NCI-H524 treated with DMSO at 0.1 percent for 48 hours (cell line): Measurements from ENCODE around the gene ATP6AP1.
A peak's percentile ranks its signal among the peaks of the same experiment; 100 is the strongest.

Source experiments
- DNase-seq: peaks from one replicate; lab custom pipeline; 2025; lab: John Stamatoyannopoulos, UW

ATP6AP1 gene

DNA sequence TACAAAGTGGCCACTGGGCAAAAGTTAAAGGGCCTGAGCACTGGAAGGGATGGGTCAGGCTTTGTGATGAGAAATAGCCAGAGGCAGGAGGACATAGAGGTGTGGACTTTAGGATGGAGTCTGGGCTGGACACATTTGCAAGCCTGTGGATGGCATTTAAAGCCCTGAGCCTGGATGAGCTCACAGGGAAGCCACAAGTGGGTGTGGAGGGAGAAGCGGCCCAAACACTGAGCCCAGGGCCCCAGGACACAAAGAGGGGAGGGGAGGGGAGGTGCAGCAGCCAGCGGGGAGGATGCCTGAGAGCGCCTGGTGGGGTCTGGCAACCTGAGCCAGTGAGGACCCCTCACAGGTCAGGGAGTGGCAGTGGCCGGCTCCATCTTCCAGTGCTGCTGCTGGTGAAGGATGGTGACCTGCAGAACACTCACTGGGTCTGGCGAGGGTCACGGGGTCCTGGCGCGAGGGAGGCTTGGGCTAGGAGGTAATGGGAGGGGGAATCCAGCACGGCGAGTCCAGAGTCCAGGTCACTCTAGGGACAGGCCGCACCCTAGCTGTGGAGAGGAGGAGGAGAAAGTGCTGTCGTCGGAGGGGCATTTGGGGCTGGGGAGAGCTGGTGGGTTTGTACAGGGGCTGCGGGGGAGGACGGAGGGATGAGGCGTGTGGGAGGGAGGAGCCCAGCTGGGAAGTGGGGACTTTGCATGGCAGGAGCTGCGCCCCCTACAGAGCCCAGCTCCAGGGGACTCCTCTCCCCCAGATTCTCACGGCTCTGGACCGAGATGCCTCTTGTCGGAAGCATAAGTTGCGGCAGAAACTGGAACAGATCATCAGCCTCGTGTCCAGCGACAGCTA, 43.6 kb downstream of the ATP6AP1 start:
- DNase-seq: no peak

DNA sequence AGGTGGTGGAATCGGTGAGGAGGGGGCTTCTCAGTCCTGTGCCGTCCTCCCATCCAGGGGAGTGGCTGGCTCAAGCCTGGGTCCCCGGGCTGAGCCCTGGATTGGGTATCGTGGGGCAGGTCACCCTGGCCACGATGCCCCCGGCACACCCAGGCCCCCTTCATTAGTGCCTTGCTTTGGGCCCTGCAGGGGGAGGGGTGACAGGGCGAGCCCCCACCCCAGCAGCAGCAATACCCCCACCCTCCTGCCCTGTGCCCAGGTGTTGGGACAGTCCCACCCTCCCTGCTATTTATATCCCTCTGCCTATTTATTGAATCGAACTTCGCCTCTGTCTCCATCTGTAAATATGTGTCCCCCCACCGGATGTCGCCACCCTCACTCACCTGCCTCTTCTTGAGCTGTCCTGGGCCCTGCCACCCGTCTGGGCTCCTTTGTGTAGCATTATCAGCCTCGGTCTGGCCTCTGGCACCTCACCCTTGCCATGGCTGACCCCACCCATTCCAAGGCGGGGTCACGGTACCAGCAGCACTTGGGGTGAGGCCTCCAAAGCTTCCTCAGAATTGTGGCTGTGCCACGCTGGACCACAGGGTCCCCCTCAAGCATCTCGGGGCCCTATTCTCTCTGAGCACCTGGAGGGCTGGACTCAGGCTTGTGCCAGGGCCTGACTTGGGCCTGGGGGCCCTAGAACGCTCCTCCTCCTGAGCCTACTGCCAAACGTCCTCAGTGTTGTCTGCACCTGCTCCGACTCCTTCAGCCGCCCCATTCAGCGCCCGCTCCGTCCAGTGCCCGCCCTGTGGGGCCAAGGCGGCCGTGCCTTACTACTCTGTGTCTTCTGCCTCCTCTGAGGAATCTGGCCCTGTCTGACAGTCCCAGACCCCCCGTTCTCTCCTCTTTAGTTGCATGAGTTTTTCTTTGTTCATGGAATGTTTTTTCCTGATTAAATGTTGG, 44.5 kb downstream of the ATP6AP1 start:
- no peak for DNase-seq

- DNase-seq: no peak
These were observed 45.2 kb downstream of the ATP6AP1 start for GRCh38 chrX:154473683-154474082.

GRCh38 chrX:154476821-154477220, 48.3 kb downstream of the ATP6AP1 start:
- no peak for DNase-seq

DNA sequence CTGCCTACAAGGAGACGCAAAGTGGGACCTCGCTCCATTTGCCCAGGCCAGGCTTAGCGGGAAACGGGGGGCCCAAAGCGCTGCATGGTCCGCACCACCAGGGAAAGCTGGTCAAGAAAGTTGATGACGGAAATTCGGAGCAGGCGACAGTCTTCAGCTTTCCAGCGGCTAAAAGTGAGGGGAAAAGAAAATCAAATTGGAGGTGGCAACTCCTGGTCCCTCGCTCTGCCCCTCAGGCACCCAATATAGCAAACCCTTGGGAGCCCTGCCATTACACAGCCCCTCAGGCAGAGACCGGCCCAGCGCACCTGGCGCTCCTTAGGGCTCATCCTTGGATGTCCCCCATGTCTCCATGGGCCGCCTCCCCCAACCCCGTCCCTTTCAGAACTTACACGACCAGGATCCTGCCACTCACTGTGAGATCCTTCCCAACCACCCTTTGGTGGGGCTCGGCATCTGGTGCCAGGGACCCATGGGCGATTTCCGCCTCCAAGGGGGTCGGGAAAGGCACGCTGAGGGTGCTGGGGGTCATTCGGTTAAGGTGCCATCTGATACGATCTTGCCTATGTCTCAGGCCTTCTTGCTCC, 49.5 kb downstream of the ATP6AP1 start:
- no peak for DNase-seq

GRCh38 chrX:154478728-154479622, 50.5 kb downstream of the ATP6AP1 start, which contains the start of gene LAGE3:
TSS of gene LAGE3 (minus strand) at chrX:154479281. CDS start at chrX:154478915, 366 bp downstream.
- peak; percentile 7 for DNase-seq

- no peak for DNase-seq
These were observed 52.7 kb downstream of the ATP6AP1 start for GRCh38 chrX:154481195-154481594.

- DNase-seq: no peak
These were observed 53.6 kb downstream of the ATP6AP1 start for GRCh38 chrX:154481911-154482601.

- DNase-seq: no peak
These were observed 54.3 kb downstream of the ATP6AP1 start for GRCh38 chrX:154482786-154483185.

- no peak for DNase-seq
These were observed 54.8 kb downstream of the ATP6AP1 start for GRCh38 chrX:154483325-154483724.

- DNase-seq: no peak
These were observed 56.0 kb downstream of the ATP6AP1 start for GRCh38 chrX:154484255-154485149.

DNA sequence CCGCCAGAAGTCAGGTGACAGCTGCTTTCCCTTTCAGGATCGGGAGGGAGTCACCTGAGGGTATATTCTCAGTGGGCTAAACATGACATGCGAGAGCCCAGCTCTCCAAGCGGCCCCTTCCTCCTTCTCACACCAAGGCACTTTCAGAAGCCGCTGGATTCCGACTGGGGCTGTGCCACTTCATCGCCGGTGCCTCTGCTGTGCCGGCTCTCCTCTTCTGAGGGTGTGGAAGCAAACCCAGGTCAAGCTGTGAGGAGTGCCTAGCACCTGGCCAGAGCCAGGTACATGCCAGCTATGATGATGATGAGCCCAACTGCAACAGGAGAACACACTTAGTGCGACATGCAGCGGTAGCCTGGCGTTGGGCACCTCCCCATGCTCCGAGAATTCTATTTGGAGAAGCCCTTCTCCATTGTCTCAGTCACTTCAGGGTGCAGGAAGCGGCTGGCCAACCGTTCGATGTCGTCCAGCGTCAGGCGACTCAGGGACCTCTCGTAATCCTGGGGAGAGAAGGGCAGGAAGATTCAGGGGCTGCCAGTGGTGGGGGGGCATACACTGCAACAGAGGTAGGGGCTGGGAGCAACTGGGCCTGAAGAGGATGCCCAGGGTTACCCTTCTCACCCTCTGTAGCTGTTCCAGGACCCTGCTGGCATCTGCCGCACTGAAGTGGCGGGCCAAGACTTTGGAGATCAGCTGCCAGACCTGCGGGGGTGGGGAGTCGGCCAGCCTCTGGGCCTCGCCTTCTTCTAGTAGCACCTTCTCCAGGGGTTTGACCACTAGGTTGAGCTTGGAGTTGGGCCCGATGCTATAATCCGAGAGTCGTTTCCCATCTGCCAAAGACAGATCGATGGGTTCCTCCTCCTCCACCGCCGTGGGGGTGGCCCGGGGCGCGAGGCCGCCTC, 56.9 kb downstream of the ATP6AP1 start:
- DNase-seq: no peak

- no peak for DNase-seq
These were observed 57.5 kb downstream of the ATP6AP1 start for GRCh38 chrX:154486052-154486395.
